Aorta (tissue), 5 donors: Measurements from ENCODE around the gene GRB10. TPM values are rescaled to one million over a fixed set of nuclear protein-coding genes. Genes with fewer than 3 reads are reported as not detected.

Source experiments
- ATAC-seq: fragments of 200-7000 bp; cut with Tn5 transposase; one replicate; pipeline ENCODE4 v1.9.1; 2022; ENCODE audit warnings: moderate library complexity; ENCODE audit not compliant: low FRiP score
- DNase-seq, 2 donors: peaks; one replicate each; pipeline ENCODE4 v3.0.0-alpha.2; 2020
- H3K27ac ChIP-seq, 2 donors: one replicate each; pipeline ENCODE4 v1.5.1; 2013; ENCODE audit warnings: low read length in 2 of 2, mild to moderate bottlenecking in 2 of 2, moderate library complexity in 2 of 2, control low read depth in 1 of 2, inconsistent platforms in 1 of 2, low read depth in 1 of 2
- H3K27me3 ChIP-seq, 2 donors: one replicate each; pipeline ENCODE4 v1.6.1; 2013; ENCODE audit warnings: control low read depth in 1 of 2, low read length in 1 of 2, mild to moderate bottlenecking in 1 of 2, moderate library complexity in 1 of 2; ENCODE audit not compliant: insufficient read depth in 2 of 2, control insufficient read depth in 1 of 2
- H3K36me3 ChIP-seq, 2 donors: one replicate each; pipeline ENCODE4 v1.6.1; 2013; ENCODE audit warnings: control low read depth in 1 of 2, low read length in 1 of 2, mild to moderate bottlenecking in 1 of 2; ENCODE audit not compliant: insufficient read depth in 2 of 2, control insufficient read depth in 1 of 2
- H3K4me1 ChIP-seq, 2 donors: one replicate each; pipeline ENCODE4 v1.6.1; 2013; ENCODE audit warnings: low read length in 2 of 2, control low read depth in 1 of 2, mild to moderate bottlenecking in 1 of 2, moderate library complexity in 1 of 2; ENCODE audit not compliant: insufficient read depth in 2 of 2, control insufficient read depth in 1 of 2
- H3K4me3 ChIP-seq, 2 donors: one replicate each; pipeline ENCODE4 v1.5.1; 2013; ENCODE audit warnings: low read length in 2 of 2, control low read depth in 1 of 2, mild to moderate bottlenecking in 1 of 2
- H3K9me3 ChIP-seq: one replicate; pipeline ENCODE4 v1.6.1; 2013; ENCODE audit warnings: mild to moderate bottlenecking, low read length; ENCODE audit not compliant: control insufficient read depth
- WGBS, 2 donors: extraction: QIAGEN DNeasy Blood & Tissue Kit; methylation state at CpG; one replicate each; pipeline ENCODE4 v1.1.7; 2013; 5-methylcytosine and 5-hydroxymethylcytosine counted together
- intact Hi-C, 2 donors: fragments of 100-400 bp; cut with DNase I; formaldehyde crosslinking; loops; one replicate each; pipeline versions ENCODE4 v1.14.2 to v1.15.0; 2022
- polyA plus RNA-seq, 2 donors: library from polyadenylated mRNA; stranded (reverse); fragments of 200-250 nt; gene quantifications; one replicate each; pipeline ENCODE4 v1.2.3, GENCODE V29; 2013
- total RNA-seq, 2 donors: library from RNA; stranded (reverse); fragmentation: NEBNext Ultra II Directional; extraction: Animal tissue kit (Norgen Biotek cat#: 25700); gene quantifications; one replicate each; pipeline ENCODE4 v1.2.1, GENCODE V29; 2021
- donor health status: healthy with polysubstance abuse.
- donor health status: Bipolar disorder and iron deficiency.
- donor health status: DM: no; HTN: no; CAD: no.
- donor health status: DM: no; HTN: no; CAD: no.
- donor health status: DM: yes; HTN: yes; CAD: no.

The GRB10 gene
- total and polyA plus RNA-seq, 4 donors: 11.8 to 108 (median 63.8) TPM

DNA sequence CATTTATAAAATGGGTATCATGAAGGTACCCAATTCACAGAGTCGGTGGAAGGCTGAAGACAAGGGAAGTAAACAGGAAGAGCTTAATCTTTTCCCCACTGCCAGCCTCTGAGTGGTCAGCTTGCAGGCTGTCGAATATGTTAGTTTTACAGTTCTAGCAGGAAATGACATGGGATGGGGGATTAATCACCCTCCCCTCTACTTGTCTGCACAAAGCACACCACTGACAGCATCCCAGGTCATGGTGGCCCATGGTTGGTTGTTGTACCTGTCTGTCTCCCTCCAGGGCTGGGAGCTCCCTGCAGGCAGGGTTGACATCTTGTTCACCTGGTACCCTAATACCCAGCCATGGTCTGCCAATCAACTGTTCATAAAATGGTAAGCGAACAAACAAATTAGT lies 55.6 kb downstream of the GRB10 start:
- intact Hi-C loops: loop anchor here (5.0 kb wide), 2 partner anchors 65 to 70 kb away; no protein-coding TSS in a partner anchor
- 53 to 64% methylated on average over 3 of the region's 3 CpGs for WGBS, 2 donors
- no peaks in the 10 kb centered on the region for H3K36me3 ChIP-seq
- peaks cover 9% of the 10 kb centered on the region in 2 donors for H3K4me1 ChIP-seq
- peak overlapping the region in 1 of 2 donors; percentile 2 for H3K27ac ChIP-seq
- ATAC-seq (no peak), DNase-seq (no peak)
- no peaks in the 10 kb centered on the region for H3K9me3 ChIP-seq
- no peaks in the 10 kb centered on the region for H3K27me3 ChIP-seq
- H3K4me3 ChIP-seq: no peak overlapping the region

DNA sequence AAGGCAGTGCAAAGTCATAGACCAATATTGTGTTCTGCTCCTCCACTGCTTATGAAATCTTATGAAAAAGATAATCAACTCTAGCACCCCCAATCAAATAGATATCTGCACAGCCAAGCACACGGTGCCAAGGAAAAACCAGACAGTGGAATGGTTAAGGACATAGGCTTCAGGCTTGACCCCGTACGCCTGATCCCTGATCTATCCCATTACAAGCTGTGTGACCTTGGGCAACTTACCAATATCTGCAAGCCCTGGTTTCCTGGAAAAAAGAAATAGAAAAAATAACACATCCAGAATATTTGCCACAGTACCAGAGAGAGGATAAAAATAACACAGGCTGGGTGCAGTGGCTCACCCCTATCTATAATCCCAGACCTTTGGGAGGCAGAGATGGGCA lies 56.9 kb downstream of the GRB10 start:
- ATAC-seq (no peak), DNase-seq (no peak)
- Histone ChIP-seq H3K4me1 (peaks cover 8 to 9% of the 10 kb centered on the region in 2 donors), H3K36me3 (no peaks in the 10 kb centered on the region), H3K9me3 (no peaks in the 10 kb centered on the region), H3K27ac (peak overlapping the region in 1 of 2 donors; percentile 10), H3K4me3 (no peak overlapping the region), H3K27me3 (no peaks in the 10 kb centered on the region)
- 20% methylated on average over 3 of the region's 3 CpGs for WGBS, 2 donors
- intact Hi-C loops: loop anchor here (5.0 kb wide), 2 partner anchors 67 to 68 kb away; no protein-coding TSS in a partner anchor

DNA sequence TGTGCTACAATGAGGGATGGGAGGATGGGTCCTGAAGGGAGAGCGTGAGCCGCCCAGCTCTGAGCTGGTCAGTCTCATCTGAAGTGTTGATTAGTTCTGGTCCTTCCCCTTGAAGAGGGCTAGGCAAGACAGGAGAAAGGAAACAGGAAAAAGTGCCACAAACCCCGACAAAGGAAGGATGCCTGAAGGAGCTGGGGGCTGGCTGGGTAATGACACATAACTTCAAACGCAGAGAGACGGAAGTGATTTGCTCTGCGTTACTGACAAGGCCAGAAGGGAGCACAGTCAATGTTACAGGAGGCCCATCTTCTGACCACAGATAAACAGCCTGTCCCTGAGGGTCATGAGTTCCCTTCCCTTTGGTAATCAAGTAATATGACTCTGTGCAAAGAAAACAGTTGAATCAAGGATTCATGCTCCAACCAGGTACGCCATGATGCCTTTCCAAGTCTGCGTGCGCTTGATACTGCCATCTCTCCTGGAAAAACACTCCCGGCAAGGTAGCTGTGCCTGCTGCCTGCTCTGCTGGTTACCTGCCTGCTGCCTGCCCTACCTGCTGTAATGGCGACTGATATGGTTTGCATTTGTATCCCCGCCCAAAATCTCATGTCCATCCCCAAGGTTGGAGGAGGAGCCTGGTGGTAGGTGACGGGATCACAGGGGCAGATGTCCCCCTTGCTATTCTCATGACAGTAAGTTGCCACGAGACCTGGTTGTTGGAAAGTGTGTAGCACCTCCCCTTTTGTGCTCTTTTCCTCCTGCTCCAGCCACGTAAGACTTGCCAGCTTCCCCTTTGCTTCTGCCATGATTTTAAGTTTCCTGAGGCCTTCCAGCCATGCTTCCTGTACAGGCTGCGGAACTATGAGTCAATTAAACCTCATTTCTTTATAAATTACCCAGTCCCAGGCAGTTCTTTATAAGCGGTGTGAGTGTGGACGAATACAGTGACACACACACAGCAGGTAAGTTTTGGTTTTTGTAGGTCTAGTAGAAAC lies 57.9 kb downstream of the GRB10 start:
- no peaks in the 10 kb centered on the region for H3K9me3 ChIP-seq
- H3K36me3 ChIP-seq: no peaks in the 10 kb centered on the region
- DNase-seq (no peak), ATAC-seq (no peak)
- intact Hi-C loops: loop anchor here (5.0 kb wide), 2 partner anchors 67 to 68 kb away; no protein-coding TSS in a partner anchor
- peaks cover 6 to 8% of the 10 kb centered on the region in 2 donors for H3K4me1 ChIP-seq
- H3K27me3 ChIP-seq: no peaks in the 10 kb centered on the region
- WGBS, 2 donors: 91 to 92% methylated on average over 18 of the region's 18 CpGs
- H3K4me3 ChIP-seq: no peak overlapping the region
- H3K27ac ChIP-seq: peak overlapping the region in 1 of 2 donors; percentile 2

DNA sequence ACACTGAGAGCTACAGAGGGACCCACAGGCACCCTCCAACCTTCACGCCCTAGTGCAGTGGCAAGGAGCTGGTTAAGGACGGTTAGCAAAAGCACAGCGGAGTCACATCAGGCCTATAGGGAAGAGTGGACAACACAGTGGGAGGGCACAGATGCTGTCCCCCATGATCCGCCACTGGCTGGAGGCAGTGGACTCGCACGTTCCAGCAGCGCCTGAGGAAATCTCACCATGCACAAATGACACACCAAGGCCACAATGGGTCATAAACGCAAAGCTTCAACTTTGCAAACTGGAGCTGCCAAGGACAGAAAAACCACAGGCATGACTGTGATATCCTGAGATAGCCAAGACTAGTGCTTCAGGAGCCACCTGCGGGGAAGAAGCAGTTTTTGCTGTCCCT lies 58.8 kb downstream of the GRB10 start:
- Histone ChIP-seq H3K36me3 (no peaks in the 10 kb centered on the region), H3K4me3 (no peak overlapping the region), H3K4me1 (peaks cover 3 to 6% of the 10 kb centered on the region in 2 donors), H3K27me3 (no peaks in the 10 kb centered on the region), H3K27ac (no peak overlapping the region), H3K9me3 (no peaks in the 10 kb centered on the region)
- 96 to 98% methylated on average over 9 of the region's 9 CpGs for WGBS, 2 donors
- ATAC-seq (no peak), DNase-seq (no peak)
- intact Hi-C loops: no loop called here

DNA sequence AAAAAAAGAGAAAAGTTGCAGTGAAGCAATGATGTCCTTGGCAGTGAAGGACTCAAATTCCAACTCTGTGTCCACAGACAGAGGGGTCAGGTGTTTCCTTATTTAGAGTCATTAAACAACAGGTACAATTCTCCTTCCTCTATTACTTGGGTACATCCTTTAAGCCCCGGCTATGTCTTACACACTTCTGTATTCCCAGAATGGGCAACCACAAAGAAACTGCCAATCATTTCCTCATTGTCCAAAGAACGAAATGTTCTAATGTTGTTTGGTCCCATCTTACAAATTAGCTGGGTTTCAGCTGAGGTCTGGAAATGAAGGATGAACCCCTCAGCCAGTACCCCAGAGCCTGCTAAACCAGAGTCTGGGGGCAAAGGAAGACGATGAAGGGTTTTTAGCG lies 59.5 kb downstream of the GRB10 start:
- peaks cover 3 to 6% of the 10 kb centered on the region in 2 donors for H3K4me1 ChIP-seq
- intact Hi-C loops: no loop called here
- no peak overlapping the region for H3K27ac ChIP-seq
- 94 to 96% methylated on average over 4 of the region's 4 CpGs for WGBS, 2 donors
- H3K36me3 ChIP-seq: no peaks in the 10 kb centered on the region
- ATAC-seq: no peak
- no peak for DNase-seq
- H3K27me3 ChIP-seq: no peaks in the 10 kb centered on the region
- no peak overlapping the region for H3K4me3 ChIP-seq
- no peaks in the 10 kb centered on the region for H3K9me3 ChIP-seq

DNA sequence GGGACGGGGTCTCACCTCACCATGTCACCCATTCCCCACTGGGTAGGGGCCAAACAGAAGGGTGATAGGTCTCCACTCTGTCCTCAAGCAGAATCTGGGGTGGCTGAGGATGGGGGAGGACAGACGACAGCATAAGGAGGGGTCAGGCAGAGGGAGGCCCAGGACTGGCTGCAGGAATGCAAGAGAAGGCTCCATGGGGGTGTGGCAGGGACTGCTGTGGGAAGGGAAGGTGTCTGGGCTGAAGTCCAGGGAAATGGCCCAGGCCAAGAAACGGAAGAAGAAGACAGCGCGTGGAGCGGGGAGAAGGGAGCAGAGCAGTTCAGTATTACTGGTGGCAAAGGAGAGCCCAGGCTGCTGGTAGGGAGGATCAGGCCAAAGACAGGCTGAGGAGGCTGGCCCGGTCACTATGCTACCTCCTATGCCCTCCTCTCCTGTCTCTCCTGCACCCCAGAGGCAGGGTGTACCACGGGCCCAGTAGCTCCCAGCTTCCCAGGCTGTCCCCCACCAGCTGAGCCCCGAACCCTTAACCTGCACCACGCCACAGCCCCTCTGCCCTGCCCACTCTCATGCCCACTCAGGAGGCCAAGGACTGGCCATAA lies 60.9 kb downstream of the GRB10 start:
- WGBS, 2 donors: 66 to 70% methylated on average over 10 of the region's 10 CpGs
- no peak for ATAC-seq
- H3K27ac ChIP-seq: no peak overlapping the region

GRCh38 chr7:50721160-50721559 lies 61.5 kb downstream of the GRB10 start:
- intact Hi-C loops: no loop called here
- H3K4me1 ChIP-seq: peaks cover 5 to 12% of the 10 kb centered on the region in 2 donors
- ATAC-seq: no peak
- H3K27ac ChIP-seq: no peak overlapping the region
- H3K9me3 ChIP-seq: no peaks in the 10 kb centered on the region
- WGBS, 2 donors: 95 to 97% methylated on average over 10 of the region's 10 CpGs
- H3K27me3 ChIP-seq: no peaks in the 10 kb centered on the region
- DNase-seq: no peak
- H3K4me3 ChIP-seq: no peak overlapping the region
- H3K36me3 ChIP-seq: no peaks in the 10 kb centered on the region

More for the DNA sequence above, 60.9 kb downstream of the GRB10 start:
- intact Hi-C loops: no loop called here
- H3K27me3 ChIP-seq: no peaks in the 10 kb centered on the region
- DNase-seq: no peak
- H3K4me1 ChIP-seq: peaks cover 5 to 10% of the 10 kb centered on the region in 2 donors
- H3K36me3 ChIP-seq: no peaks in the 10 kb centered on the region
- no peak overlapping the region for H3K4me3 ChIP-seq
- H3K9me3 ChIP-seq: no peaks in the 10 kb centered on the region

DNA sequence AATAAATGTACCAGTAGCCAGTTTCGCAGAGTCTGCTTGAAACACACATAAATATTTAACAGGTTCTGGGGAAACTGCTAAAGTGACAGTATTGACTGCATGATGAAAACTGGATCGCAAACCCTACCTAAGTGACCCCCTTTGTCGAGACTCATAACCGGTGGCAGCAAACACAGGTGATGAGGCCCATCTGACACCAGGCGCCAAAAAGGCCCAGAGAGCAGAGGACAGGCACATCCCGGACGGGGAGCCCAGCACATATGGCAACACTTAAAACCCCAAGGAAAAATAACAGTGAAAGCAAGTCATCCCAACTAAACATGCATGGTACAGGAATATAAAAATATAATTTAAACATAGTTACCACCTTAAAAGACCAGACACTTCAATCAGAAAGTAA lies 62.4 kb downstream of the GRB10 start:
- 91 to 93% methylated on average over 7 of the region's 7 CpGs for WGBS, 2 donors
- Histone ChIP-seq H3K4me3 (no peak overlapping the region), H3K4me1 (peaks cover 2 to 12% of the 10 kb centered on the region in 2 donors), H3K9me3 (no peaks in the 10 kb centered on the region), H3K27ac (no peak overlapping the region), H3K27me3 (no peaks in the 10 kb centered on the region), H3K36me3 (no peaks in the 10 kb centered on the region)
- ATAC-seq (no peak), DNase-seq (no peak)
- intact Hi-C loops: no loop called here
